HG03196 (cell line): ENCODE data around the gene BICD2.
A peak's percentile ranks its signal among the peaks of the same experiment; 100 is the strongest.

Source experiments
- ATAC-seq: cut with Tn5 transposase; IDR thresholded peaks from one replicate; pipeline ENCODE4 v1.9.1; 2021; ENCODE audit not compliant: unreplicated experiment

BICD2 gene

GRCh38 chr9:92728831-92729734 is 35.5 kb downstream of the BICD2 start:
- peak; percentile 61 for ATAC-seq

- ATAC-seq: no peak
Measured at GRCh38 chr9:92727716-92728700, 36.6 kb downstream of the BICD2 start.

GRCh38 chr9:92726971-92727715 is 37.5 kb downstream of the BICD2 start:
- no peak for ATAC-seq

- no peak for ATAC-seq
Measured at GRCh38 chr9:92726348-92726747, 38.3 kb downstream of the BICD2 start.

- ATAC-seq: no peak
Measured at GRCh38 chr9:92725766-92726165, 38.9 kb downstream of the BICD2 start.

GRCh38 chr9:92725266-92725545 is 39.4 kb downstream of the BICD2 start:
- no peak for ATAC-seq

GRCh38 chr9:92724528-92725265 is 39.9 kb downstream of the BICD2 start:
- no peak for ATAC-seq

- no peak for ATAC-seq
Measured at GRCh38 chr9:92723801-92724323, 40.8 kb downstream of the BICD2 start.

- ATAC-seq: no peak
Measured at GRCh38 chr9:92723299-92723625, 41.4 kb downstream of the BICD2 start.

- no peak for ATAC-seq
Measured at GRCh38 chr9:92722386-92723298, 42.0 kb downstream of the BICD2 start.

- no peak for ATAC-seq
Measured at GRCh38 chr9:92721548-92721947, 43.1 kb downstream of the BICD2 start.

- ATAC-seq: no peak
Measured at GRCh38 chr9:92720807-92721535, 43.7 kb downstream of the BICD2 start.

- no peak for ATAC-seq
Measured at GRCh38 chr9:92720209-92720765, 44.3 kb downstream of the BICD2 start.

- no peak for ATAC-seq
Measured at GRCh38 chr9:92719028-92719647, 45.5 kb downstream of the BICD2 start.

GRCh38 chr9:92718086-92719001 is 46.3 kb downstream of the BICD2 start:
- ATAC-seq: no peak

GRCh38 chr9:92717201-92718085 is 47.2 kb downstream of the BICD2 start:
- ATAC-seq: no peak
